K562 (cell line): ENCODE measurements around the gene UBL5.

Experiments
- CHD2 ChIP-seq: IDR thresholded peaks from 2 replicates; pipeline ENCODE4 v1.6.1; 2011; ENCODE audit warnings: low read depth, low read length
- CREM ChIP-seq: IDR thresholded peaks from 2 replicates; pipeline ENCODE4 v1.6.1; 2014; ENCODE audit warnings: antibody characterized with exemption, low read depth
- MAX ChIP-seq: sonication (generic); formaldehyde crosslinking; IDR thresholded peaks from 2 replicates; pipeline ENCODE4 v1.9.0; 2022; ENCODE audit warnings: mild to moderate bottlenecking, missing genetic modification reagents
- PBX2 ChIP-seq, 2 experiments: IDR thresholded peaks in 1 of 2; conservative IDR thresholded peaks in 1 of 2; 2 replicates each; pipeline ENCODE4 v1.6.1; 2016; ENCODE audit warnings: low read depth in 2 of 2, mild to moderate bottlenecking in 1 of 2, missing compliant biosample characterization in 1 of 2, missing genetic modification characterization in 1 of 2, moderate library complexity in 1 of 2
- POLR2A ChIP-seq: fragments of 450-650 bp; conservative IDR thresholded peaks from 2 replicates; pipeline ENCODE4 v1.6.1; 2016
- POLR2AphosphoS5 ChIP-seq: IDR thresholded peaks from 2 replicates; pipeline ENCODE4 v1.6.1; 2011; ENCODE audit warnings: mild to moderate bottlenecking, low read depth, low read length, moderate library complexity; ENCODE audit not compliant: control insufficient read depth, insufficient read depth
- RB1 ChIP-seq: fragments of 450-650 bp; IDR thresholded peaks from 2 replicates; pipeline ENCODE4 v1.6.1; 2017; ENCODE audit warnings: low read depth, mild to moderate bottlenecking
- SRF ChIP-seq, 2 experiments: fragments of 250-450, 450-650 bp in 1 of 2; sonication (Bioruptor Pico) in 1 of 2; sonication (generic) in 1 of 2; formaldehyde crosslinking; IDR thresholded peaks; 2 replicates each; pipeline versions ENCODE4 v1.5.0 to v1.5.1; 2020 to 2022; ENCODE audit warnings: mild to moderate bottlenecking in 1 of 2, missing genetic modification reagents in 1 of 2
- YY1 ChIP-seq, 3 experiments: IDR thresholded peaks; 2 replicates each; pipeline ENCODE4 v1.6.1; 2011; ENCODE audit warnings: low read length in 2 of 3, mild to moderate bottlenecking in 2 of 3, moderate library complexity in 2 of 3, borderline replicate concordance in 1 of 3, control low read depth in 1 of 3, low read depth in 1 of 3; ENCODE audit not compliant: insufficient read depth in 3 of 3, insufficient replicate concordance in 2 of 3, control insufficient read depth in 1 of 3, insufficient read length in 1 of 3; ENCODE audit errors: extremely low read depth in 1 of 3
- TF ChIP-seq, protein P1 (sequence below), 3 experiments: IDR thresholded peaks in 2 of 3; conservative IDR thresholded peaks in 1 of 3; 2 replicates each; pipeline ENCODE4 v1.5.1; 2011 to 2012; ENCODE audit warnings: low read length in 3 of 3, mild to moderate bottlenecking in 3 of 3, control low read depth in 2 of 3, improper control_type of control experiment in 1 of 3, inconsistent platforms in 1 of 3, low read depth in 1 of 3, mixed read lengths in 1 of 3, moderate library complexity in 1 of 3; ENCODE audit not compliant: insufficient read depth in 2 of 3
- TF ChIP-seq, protein P2 (sequence below), 2 experiments: IDR thresholded peaks; 2 replicates each; pipeline ENCODE4 v1.6.1; 2011; ENCODE audit warnings: borderline replicate concordance in 1 of 2, control low read depth in 1 of 2, low read depth in 1 of 2, low read length in 1 of 2, mild to moderate bottlenecking in 1 of 2, mixed read lengths in 1 of 2, moderate library complexity in 1 of 2; ENCODE audit not compliant: insufficient read depth in 1 of 2, insufficient read length in 1 of 2, poor library complexity in 1 of 2, severe bottlenecking in 1 of 2; ENCODE audit errors: extremely low read depth in 1 of 2

- TF ChIP-seq POLR2A = no peak
- TF ChIP-seq CHD2 = no peak
- TF ChIP-seq CREM = no peak
- TF ChIP-seq SRF (CRISPR knock-in tag; IDR thresholded peaks at IDR 0.05) = no peak
- no peak for TF ChIP-seq RB1
- TF ChIP-seq MAX (CRISPR knock-in tag) = no peak
- no peak for TF ChIP-seq YY1 (IDR thresholded peaks at IDR 0.05; ENCODE audit: borderline replicate concordance in 1 of 3, control insufficient read depth in 1 of 3, extremely low read depth in 1 of 3, insufficient read depth in 3 of 3, insufficient read length in 1 of 3, insufficient replicate concordance in 2 of 3, low read depth in 1 of 3, low read length in 2 of 3)
- no peak for TF ChIP-seq POLR2AphosphoS5
- TF ChIP-seq, protein P1, sequence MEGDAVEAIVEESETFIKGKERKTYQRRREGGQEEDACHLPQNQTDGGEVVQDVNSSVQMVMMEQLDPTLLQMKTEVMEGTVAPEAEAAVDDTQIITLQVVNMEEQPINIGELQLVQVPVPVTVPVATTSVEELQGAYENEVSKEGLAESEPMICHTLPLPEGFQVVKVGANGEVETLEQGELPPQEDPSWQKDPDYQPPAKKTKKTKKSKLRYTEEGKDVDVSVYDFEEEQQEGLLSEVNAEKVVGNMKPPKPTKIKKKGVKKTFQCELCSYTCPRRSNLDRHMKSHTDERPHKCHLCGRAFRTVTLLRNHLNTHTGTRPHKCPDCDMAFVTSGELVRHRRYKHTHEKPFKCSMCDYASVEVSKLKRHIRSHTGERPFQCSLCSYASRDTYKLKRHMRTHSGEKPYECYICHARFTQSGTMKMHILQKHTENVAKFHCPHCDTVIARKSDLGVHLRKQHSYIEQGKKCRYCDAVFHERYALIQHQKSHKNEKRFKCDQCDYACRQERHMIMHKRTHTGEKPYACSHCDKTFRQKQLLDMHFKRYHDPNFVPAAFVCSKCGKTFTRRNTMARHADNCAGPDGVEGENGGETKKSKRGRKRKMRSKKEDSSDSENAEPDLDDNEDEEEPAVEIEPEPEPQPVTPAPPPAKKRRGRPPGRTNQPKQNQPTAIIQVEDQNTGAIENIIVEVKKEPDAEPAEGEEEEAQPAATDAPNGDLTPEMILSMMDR (IDR thresholded peaks at IDR 0.05 in 2 of 3, conservative IDR thresholded peaks at IDR 0.05 in 1 of 3; ENCODE audit: insufficient read depth in 2 of 3, low read depth in 1 of 3, low read length in 3 of 3) = no peak
- TF ChIP-seq, protein P2, sequence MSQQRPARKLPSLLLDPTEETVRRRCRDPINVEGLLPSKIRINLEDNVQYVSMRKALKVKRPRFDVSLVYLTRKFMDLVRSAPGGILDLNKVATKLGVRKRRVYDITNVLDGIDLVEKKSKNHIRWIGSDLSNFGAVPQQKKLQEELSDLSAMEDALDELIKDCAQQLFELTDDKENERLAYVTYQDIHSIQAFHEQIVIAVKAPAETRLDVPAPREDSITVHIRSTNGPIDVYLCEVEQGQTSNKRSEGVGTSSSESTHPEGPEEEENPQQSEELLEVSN (IDR thresholded peaks at IDR 0.05; ENCODE audit: borderline replicate concordance in 1 of 2, extremely low read depth in 1 of 2, insufficient read depth in 1 of 2, insufficient read length in 1 of 2, low read depth in 1 of 2, low read length in 1 of 2, poor library complexity in 1 of 2, severe bottlenecking in 1 of 2) = no peak
- TF ChIP-seq PBX2 (CRISPR knock-in tag; IDR thresholded peaks at IDR 0.05; ENCODE audit: low read depth) = no peak
- TF ChIP-seq PBX2 (tag; conservative IDR thresholded peaks at IDR 0.05; ENCODE audit: low read depth) = no peak
Observed at GRCh38 chr19:9860407-9860806, 32.7 kb downstream of the UBL5 start.
